Stimulated activated CD4-positive, alpha-beta T cell treated with anti-CD3 and anti-CD28 coated beads, Interleukin-1b, Interleukin-23, amount 100 ng/mL, for 24 hours (primary cell): ENCODE measurements around the gene PARG.
"Not testable (repeated sequence)": the region's sequence is repeated elsewhere in the genome, so short reads cannot be mapped to it uniquely, and the experiment has no call there.

ENCODE experiments used
- DNase-seq, 4 experiments: peaks; one replicate each; pipeline ENCODE4 v3.0.0-alpha.2; 2020; ENCODE audit warnings: low read depth in 4 of 4, low spot score in 1 of 4

Gene PARG

DNA sequence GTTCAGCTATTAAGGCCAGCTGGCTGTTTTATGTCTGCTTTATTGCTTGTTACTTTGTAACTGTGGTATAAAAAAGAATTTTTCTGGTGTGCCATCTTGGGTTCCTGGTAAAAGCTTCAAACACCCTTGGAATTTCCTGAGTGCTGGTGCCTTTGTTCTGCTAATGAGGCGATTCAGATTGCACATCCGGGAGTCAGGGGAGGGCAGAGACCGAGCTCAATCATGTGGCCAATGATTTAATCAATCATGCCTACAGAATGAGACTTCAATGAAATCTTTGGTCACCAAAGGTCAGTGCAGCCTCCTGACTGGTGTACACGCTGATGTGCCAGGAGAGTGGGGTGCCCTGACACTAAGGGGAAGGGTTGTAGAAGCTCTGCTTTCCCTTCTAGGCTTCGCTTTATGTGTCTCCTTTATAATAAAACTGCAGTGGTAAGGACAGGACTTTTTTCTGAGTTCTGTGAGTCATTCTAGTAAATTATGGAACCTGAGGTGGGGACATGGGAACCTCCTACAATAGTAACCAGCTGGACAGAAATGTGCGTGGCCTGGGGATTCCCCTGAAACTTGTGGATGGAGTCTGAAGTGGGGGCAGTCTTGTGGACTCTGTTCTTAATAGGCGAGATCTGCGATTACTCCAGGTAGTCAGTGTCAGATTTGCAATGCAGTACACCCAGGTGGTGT, 110.3 kb downstream of the PARG start:
- no peak for DNase-seq

DNA sequence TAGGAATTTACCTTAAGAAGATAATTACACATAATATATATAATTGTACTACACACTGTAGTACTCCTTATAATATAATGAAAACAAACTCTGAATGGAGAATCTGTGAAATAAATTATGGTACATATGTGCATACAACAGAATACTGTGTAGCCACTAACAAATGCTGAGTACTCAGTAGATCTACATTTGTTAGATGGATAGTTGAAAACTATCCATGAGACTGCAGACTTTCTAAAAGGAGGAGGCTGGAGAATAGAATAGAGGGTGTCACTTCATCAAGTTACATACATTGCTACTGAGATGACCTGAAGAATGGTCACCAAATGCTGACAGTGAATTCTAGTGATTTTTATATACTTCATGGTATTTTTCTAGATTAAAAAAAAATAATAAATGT, 111.0 kb downstream of the PARG start:
- no peak for DNase-seq

GRCh38 chr10:49830016-49830415, 111.8 kb downstream of the PARG start:
- no peak for DNase-seq

GRCh38 chr10:49827297-49827696, 114.5 kb downstream of the PARG start:
- no peak for DNase-seq

GRCh38 chr10:49819234-49819958, 122.4 kb downstream of the PARG start:
- no peak for DNase-seq

- no peak for DNase-seq
These were observed 124.0 kb downstream of the PARG start for GRCh38 chr10:49817845-49818244.

DNA sequence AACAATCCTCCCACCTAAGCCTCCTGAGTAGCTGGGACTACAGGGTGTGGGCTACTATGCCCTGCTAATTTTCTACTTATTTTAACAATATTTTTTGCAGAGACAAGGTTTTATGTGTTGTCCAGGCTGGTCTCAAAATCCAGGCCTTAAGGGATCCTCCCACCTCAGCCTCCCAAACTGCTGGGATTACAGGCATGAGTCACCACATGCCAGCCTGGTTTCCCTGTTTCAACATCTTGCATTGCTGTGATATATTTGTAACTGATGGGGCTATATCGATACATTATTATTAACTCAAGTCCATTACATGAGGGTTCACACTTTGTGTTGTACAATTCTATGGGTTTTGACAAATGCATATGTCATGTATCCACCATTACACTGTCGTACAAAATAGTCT, 137.8 kb downstream of the PARG start:
- no peak for DNase-seq

DNA sequence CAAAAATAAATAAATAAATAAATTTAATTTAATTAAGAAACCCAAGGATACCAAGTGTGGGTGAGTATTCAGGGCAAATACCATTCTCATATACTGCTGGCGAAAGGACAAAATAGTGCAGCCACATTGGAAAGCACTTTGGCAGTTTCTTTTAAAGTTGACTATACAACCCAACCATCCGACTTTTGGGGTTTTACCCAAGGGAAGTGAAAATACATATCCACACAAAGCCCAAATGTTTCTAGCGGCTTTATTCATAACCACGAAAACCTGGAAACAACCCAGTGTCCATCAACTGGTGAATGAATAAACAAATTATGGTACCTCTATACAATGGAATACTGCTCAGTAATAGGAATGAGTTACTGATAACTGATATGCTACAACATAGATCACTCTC, 143.6 kb downstream of the PARG start:
- no peak for DNase-seq

GRCh38 chr10:49791100-49791499, 150.7 kb downstream of the PARG start:
- DNase-seq: no peak

DNA sequence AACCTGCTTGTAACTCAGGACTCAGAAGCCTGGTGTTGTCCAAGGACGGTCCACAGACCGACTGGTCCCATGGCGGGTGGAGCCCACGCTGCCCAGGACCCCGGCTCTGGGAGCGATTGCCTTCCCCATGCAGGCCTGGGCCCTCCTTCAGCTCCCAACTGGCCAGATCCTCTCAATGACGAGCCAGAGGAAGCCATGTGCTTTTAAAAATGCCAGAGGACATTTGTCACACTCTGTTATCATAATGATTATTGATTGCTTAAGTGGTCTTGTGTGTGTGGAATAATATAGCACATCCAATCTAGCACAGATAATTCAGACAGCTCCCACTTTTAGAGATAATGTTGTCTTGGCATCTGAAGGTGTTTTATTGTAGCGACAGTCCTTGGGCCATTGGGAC, 157.1 kb downstream of the PARG start:
- no peak for DNase-seq

- no peak for DNase-seq
These were observed 158.2 kb downstream of the PARG start for GRCh38 chr10:49783645-49784044.

DNA sequence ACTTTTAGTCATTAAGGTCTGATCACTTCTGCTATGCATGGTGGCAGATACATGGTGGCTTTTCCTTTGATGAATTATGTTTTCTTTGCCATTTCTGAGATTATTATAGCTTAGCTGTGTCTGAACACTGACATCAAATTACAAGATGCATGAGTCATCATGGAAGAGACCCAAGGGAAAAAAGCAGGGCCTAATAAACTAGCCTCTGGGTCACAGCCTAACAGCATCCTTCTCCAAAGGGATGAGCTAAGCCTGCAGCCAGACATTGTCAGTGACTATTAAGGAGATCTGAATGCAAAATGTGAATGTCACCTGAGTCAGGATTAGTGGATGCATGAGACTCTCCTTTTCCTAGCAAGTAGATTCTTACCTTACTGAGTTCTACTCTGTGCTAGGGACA, 160.6 kb downstream of the PARG start:
- no peak for DNase-seq

DNA sequence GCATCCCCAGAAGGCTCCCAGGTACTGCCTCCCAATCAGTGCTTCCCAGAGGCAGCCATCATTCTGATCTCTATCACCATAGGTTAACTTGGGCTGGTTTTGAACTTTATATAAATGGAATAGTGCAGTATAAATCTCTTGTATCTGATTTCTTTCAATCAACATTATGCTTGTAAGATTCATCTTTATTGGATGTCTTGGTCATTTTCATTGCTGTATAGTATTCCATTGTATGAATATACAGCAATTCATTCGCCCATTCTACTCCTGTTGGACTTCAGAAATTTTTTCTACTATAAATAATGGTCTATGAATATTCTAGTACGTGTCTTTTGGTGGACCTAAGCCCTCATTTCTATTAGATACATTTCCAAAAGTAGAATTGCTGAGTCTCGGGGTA, 163.6 kb downstream of the PARG start:
- DNase-seq: no peak

DNA sequence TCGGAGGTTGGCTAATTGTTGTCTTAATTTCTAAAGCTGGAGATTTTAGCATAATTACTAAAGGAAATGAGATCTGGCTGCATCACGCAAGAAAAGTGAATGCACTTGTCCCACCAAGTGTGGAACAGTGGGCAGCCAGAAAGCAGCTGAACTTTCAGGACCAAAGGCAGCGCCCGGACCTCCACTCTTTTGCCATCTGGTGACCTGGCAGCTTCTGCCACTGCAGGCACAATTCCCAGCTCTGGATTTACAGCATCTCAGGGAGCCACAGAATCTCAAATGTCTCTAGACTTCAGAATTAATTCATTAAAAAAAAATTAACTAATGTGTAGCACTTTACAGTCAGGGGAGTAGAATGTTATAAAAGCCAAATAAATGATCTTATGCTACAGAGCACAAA, 165.0 kb downstream of the PARG start:
- no peak for DNase-seq

DNA sequence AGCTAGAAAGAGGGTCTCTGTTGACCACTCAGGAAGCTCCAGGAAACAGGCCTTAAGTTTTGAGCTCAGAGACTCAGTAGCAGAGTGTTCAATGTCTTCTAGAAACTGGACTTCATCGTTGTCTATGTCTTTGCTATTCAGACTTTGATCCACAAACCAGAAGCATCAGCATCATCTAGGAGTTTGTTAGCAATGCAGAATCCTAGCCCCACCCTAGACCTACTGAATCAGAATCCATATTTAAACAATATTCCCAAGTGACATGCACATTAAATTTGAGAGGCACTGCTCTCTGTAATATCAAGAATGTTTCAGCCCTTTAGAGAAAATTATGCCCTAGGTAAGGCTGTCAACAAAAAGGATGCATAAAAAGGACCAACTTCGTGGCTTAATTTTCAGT, 166.8 kb downstream of the PARG start:
- DNase-seq: no peak

DNA sequence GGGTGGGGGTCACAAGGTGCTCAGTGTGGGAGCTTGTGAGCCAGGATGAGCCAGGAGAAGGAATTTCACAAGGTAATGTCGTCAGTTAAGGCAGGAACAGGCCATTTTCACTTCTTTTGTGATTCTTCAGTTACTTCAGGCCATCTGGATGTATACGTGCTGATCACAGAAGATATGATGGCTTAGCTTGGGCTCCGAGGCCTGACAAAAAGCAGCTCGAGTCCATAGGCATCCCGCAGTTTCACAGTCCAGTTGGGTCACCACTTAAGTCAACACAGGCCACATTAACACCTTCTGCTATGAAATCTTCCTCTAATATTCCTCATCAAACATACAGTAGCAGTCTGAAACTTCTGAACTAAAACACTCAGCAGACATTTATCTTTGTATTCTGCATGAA, 168.9 kb downstream of the PARG start:
- not testable (repeated sequence) for DNase-seq

DNA sequence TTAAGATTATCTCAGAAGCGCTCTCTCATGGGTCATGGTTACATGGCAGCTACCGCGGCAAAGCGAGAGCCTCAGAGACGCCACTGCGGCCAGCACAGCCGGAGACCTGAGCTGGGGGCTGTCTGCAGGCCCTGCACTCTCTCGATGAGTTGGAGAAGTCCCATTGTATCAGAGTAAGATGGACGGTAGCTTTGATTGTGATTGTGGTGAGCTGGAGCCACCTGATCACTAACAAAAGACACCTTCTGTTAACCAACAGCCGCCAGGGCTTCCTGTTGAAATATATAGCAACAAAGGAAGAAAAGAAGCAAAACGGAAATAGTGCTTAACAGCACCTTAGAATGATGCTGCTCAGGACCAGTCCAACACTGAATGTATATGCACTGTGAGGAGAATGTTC, 170.8 kb downstream of the PARG start:
- DNase-seq: not testable (repeated sequence)

DNA sequence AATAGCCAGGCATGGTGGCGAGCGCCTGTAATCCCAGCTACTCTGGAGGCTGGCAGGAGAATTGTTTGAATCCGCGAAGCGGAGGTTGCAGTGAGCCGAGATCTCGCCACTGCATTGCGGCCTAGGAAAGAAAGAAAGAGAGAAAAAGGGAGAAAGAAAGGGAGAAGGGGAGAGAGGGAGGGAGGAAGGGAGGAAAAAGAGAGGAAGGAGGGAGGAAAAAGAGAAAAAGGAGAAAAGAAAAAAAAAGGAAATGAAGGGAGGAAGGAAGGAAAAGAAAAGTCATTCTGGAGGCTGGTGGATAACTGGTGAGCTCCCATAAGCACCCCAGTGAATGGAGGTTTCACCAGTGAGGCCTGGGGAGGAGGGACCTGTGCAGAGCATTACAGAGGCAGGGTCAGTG, 172.1 kb downstream of the PARG start:
- no peak for DNase-seq

GRCh38 chr10:49768731-49769130, 173.1 kb downstream of the PARG start:
- no peak for DNase-seq

- DNase-seq: no peak
These were observed 173.5 kb downstream of the PARG start for GRCh38 chr10:49768329-49768728.
